D341Med (cell line): ENCODE results near the gene NISCH.

Experiments
- DNase-seq: peaks from one replicate; pipeline ENCODE4 v3.0.0; 2012; ENCODE audit warnings: low spot score

NISCH gene

DNA sequence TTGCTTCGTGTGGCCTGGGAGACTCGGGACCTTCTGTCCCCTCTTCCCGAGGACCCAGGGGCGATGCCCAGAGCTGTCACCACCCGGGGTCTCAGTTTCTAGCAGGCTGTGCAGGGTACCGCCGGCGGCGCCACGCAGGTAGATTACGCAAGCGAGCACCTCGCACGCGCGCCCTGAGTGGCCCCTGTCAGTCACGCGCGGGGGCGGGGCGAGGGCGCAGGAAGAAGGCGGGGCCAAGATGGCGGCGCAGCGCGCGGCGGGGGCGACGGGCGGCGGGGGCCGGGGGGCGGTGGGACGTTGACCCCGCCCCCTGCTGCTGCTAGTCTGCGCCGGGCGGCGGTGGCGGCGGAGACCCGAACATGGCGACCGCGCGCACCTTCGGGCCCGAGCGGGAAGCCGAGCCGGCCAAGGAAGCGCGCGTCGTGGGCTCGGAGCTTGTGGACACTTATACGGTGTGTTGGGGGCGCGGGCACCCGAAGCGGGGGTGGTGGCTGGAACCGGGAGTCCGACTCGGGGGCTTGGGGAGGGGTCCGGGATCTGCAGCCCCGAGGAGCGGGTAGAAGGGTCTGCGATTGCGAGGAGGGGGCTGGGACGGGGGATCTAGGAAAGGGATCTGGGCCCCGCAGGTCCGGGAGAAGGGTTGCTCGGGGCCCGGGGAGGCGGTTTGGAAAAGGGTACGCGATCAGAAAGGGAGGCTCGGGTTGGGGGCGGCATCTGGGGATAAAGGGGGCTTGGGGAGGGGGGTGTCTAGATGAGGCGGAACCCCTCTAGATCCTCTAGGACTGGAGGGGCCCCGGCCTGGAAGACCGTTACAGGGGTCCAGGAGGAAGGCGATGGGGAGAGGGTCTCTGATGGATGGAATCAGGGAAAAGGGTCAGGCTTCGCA lies at the start of gene NISCH:
NISCH (plus strand) TSS at position 322 of the 886 bp plus-strand sequence; CDS start at position 360, 38 bp downstream.
- peak; percentile 97 for DNase-seq

DNA sequence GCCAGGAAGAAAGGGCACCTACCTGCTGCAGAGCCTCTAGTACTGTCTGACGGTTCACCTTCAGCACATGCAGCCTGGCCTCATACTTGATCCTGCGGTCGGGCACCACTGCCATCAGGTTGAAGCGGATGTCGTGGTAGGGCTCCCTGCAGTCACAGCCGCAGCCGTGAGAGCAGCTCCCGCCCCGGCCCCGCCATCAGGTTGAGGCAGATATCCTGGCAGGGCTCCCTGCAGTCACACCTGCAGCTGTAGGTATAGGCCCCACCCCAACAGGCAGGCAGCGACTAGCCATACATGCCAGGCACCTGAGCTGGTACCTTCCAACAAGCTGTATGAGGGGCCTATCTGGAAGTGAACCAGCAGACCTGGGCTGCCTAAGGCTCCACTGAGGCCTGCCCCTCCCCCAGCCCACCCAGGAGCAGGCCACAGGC lies 49.2 kb upstream of the NISCH start:
- DNase-seq = no peak

DNA sequence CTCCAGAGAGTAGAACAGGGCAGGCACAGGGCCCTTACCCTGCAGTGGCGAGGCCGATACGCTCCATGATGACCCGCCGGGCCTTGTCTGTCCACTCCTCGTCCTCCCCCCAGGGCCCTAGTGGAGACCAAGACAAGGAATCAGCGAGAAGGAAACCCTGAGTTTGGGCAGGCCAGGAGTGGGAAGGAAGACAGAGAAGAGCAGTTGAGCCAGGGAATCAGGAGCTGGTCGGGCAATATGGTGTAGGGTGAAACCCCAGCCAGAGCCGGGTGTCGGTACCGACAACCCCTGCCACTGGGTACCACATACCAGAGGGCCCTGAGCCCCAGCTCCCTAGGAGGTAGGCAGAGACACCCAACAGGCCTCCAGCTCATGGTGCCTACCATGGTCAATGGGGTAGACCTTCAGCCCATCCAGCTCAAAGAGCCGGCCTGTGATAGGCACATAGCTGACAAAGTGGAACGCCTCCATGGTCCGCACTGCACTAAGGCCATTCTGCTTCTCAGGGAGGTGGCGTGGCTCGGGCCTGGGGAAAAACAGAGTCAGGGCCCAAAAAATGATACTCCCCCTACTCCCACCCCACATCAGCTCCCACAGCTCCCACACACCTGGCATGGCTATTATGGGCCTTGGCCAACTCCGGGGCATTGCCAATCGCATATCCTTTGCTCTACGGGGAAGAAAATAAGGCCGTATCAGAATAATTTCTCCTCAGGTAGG lies 48.5 kb upstream of the NISCH start:
- no peak for DNase-seq

DNA sequence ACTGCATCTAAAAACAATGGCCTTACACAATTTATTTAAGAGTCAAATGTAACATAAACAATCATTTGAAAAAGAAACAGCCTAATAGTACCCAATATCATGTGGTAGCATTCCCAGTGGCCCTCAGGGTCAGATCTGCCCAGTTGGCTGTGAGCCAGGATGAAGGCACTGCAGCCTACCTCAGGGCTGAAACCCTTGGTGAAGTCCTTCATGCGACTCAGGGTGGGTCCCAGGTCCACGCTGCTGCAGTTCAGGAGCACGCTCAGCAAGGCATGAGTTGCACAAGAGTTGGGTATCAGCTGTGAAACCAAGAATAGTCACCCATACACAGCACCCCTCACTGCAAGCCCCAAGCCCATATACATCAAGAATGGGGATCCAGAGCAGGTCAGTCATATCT lies 47.6 kb upstream of the NISCH start:
- DNase-seq = no peak

DNA sequence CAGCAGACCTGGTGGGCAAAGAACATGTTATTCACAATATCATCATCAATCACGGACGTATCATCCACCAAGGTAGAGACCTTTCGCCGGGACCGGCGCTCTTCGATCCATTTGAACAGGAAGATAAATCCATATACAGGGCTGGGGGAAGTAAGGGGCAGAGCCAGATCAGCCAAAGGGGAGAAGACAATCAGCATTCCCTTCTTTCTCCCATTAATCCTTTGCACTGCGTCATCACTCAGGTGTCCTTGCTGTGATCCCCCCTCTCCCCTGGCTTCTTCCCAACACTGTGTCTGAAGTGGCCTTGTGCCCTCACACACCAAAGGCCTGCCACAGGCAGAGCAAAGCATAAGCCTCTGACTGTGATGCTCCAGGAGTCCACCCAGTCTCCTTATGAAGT lies 46.9 kb upstream of the NISCH start:
- DNase-seq = no peak

DNA sequence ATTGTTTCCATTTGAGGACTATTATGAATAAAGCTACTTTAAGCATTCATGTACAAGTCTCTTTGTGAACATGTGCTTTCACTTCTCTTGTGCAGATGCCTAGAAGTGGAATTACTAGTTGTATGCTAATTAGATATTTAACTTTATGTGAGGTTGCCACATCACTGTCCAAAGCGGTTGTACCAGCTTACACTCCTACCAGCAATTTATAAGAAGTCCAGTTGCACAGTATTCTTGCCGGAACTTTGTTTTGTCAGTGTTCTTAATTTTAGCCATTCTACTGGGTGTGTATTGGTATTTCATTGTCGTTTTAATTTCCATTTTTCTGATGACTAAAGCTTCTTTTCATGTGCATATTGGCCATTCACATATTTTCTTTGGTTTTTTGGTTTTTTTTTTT lies 39.6 kb upstream of the NISCH start:
- DNase-seq = no peak

DNA sequence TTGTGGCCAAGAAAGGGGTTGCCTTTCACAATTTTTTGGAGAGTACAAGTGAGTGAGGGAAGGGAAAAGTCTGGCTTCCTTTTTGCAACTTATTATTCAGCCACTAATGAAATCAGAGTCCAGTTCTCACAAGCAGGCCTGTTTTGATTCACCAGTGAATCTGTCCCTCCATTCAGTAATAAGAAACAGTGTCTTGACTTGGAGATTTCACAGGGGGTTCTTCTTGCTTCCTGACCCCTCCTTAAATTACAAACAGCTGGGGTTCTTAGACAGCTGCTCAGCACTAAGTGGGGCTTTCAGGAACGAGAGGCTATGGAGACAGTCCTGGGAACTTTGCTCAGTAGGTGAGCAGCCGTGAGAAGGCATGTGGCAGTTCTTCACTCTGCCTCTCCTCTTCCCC lies 35.0 kb upstream of the NISCH start:
- DNase-seq = no peak

DNA sequence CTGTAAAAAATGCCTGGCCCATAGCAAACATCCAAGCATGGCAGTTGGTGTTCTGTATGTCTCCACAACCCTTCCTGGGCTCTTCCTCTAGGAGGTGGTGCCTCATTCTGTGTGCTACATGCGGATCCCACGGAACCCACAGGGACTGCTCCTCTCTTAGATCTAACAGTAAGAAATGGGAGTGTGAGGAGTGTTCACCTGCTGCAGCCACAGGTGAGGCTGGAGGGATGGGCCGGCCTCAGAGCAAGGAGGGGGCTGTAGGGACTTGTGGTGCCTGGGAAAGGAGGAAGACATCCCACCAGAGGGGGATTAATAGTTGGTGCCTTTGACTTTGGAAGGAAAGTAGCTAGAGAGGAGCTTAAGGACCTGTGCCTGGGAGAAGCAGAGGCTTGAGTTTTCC lies 32.7 kb upstream of the NISCH start:
- DNase-seq = no peak

DNA sequence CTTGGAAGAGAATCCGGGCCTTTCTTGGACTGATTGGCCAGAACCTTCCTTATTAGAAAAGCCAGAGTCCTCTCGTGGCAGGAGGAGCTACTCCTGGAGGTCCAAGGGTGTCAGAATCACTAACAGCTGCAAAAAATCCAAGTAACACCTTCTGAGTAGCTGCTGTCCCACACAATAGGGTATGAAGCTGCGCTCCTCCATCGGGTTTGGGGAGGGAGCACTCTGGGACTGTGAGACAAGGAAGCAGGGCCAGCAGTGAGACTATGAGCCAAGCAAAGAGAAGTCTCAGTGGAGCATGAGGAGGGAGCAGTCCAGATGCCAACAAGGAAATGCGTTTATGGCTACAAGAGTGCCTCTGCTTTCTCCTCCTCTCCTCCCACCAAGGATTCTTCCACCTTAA lies 32.2 kb upstream of the NISCH start:
- DNase-seq = no peak

DNA sequence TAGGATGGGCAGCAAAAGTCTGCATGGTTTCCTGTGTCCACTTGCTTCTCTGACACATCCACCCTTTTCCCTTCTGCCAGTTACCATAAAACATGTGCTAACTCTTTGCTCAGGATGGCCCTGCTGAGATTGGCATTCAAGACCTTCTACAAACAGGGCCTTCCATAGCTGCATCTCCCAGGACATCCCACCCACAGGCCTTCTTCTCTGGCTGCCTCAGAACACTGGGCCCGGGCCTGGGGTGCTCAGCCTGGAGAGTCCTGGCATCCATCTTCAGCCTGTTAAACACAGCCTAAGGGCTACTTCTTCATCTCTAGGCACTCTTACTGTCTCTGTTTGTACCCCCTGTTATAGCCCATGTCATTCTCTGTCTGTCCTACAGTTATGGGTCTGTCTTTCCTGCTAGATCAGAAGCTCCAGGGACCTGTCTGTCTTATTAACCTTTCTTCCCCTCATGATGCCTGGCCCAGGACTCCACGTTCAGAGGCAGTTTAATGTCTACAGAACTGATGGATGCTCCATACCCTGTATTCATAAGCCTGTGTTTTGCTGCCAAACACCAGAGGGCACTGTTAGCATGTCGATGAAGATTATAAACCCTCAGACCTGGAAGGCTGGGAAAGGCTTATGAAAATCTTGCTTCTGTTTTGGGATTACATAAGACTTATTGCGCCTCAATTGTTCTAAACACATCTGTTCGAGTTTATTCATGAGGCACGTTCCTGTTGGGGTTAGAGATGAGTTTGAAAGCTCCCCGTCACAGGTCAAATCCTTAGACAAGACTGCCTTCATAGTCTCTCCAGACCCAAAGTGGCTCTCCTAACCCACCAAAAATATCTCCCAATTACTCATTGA lies 27.0 kb upstream of the NISCH start:
- DNase-seq = peak; percentile 78

DNA sequence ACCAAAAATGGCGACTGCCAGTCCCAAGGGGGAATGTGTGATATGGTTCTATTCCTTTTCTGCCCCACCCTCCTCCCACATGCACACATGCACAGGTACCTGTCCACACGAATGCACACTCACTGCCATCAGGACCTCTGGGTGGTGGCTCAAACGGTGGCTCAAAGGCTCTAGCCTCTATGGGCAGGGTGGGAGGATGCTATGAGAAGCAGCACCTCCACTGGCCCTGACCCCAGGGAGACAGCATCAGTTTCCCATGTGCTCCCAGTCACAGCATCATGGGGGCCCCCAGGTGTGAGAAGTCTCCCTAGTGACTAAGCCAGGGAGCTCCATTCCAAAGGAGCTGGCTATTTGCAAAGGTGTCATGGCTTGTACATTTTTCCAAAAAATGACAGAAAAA lies 26.4 kb upstream of the NISCH start:
- DNase-seq = no peak

DNA sequence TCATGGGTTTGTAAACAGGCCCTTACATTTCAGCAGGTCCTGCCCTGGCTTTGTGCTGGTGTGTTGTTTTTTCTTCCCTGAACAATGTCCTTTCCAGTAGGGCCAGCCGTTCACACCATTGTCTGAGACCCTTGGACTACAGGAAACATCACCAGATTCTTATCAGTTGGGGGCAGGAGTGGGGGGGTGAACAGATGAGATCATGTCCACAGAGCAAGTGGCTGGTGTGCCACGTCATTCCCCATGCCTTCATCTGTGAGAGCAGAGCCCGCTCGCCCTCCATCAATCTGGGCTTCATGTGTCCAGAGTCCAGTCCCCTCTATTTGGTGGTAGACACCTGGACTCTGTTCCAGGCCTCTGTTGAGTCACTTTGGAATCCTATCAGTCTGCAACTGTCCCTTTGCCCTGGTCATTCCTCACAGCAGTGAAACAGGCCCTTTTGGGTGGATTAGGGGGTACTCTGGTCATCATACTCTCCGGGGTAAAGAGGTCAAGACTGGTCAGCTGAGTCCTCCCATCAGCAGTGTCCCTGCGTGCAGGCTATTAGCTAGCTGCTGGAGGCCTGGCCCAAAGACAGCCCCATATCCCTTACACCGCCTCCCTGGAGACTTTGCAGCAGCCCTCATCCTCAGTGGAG lies 25.5 kb upstream of the NISCH start:
- no peak for DNase-seq

DNA sequence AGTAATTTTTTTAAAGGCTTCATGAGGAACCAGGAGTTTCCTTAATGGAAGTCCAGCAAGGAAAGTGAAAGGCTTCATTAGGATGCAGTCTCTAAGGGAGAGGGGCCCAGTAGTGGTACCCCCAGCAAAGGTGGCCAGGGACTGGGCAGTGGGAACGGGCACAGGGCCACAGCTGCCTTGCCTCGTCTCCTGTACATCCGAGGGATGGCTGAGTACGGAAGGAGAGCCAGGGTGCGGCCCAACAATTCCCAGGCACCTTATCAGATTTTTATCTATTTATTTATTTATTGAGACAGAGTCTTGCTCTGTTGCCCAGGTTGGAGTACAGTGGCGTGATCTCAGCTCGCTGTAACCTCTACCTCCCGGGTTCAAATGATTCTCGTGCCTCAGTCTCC lies 25.0 kb upstream of the NISCH start:
- DNase-seq = no peak

DNA sequence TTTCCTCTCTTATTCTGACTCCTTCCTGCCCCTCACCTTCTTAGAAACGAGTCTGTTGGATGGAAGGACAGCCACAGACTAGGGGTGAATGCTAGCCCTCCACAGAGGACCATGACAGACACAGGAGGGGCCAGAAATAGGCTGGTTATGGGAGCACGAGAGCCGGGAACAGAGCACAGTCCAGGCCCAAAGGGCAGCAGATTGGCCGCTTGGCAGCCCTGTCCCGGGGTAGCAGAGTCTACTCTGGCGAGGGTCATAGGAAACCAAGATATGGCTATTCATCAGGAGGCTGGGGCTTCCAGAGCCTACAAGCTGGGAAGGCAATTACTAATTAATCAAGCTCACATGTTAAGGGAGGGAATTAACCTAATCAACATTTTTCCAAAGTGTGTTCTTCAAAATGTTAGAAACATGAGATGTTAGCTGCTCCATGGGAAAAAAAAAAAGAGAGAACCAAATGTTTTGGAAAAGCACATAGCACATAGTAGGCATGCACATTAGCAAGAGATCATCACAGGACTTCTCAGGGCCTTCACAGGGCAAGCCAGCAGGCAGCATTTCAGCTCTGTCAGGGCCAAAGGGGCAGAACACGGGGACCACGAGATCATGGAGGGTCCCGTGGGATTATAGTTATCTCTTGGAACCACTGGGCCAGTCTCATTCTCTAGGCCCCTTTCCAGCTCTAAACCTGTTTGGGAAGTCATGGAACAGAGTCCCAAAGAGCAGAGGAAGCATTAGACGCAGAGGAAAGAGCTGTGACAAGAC lies 23.8 kb upstream of the NISCH start:
- DNase-seq = no peak

DNA sequence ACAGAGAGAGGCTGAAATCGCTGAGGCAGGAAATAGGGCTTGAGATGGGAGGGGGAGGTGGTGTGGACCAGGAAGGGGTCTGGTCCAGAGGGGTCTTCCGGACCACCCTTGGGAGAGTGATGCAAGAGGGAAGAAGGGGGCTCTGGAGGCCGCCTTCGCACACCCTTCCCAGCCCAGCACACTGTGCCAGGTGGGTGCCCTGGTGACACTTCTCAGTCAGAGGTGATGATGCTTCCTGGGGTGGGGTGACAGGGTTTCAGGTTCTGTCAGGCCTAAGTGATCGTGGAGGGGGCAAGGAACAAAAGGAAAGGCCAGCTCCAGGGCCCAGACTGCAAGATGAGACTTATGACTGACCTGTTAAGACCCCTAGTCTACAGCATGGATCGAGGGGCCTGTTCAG lies 23.2 kb upstream of the NISCH start:
- DNase-seq = no peak

DNA sequence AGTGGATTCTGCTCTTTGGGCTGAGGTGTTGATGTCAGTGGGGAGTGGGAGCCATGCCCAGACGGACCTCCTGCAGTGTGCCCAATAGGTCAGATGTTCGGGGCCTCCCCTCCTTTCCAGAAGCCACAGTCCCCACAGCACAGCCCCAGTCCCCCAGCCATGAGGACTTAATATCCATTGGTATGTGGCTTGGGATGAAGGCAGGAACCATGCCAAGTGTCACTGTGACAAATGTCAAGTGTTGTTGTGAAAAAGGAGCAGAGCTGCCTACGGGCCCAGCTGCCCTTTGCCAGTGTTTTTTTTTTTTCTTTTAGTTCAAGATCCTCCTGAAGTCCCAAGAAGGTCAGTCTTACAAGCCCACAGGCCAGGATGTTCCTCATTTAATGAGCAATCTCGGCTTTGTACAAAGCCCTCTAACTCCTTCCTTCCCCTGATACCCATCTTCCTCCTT lies 22.7 kb upstream of the NISCH start:
- DNase-seq = no peak

DNA sequence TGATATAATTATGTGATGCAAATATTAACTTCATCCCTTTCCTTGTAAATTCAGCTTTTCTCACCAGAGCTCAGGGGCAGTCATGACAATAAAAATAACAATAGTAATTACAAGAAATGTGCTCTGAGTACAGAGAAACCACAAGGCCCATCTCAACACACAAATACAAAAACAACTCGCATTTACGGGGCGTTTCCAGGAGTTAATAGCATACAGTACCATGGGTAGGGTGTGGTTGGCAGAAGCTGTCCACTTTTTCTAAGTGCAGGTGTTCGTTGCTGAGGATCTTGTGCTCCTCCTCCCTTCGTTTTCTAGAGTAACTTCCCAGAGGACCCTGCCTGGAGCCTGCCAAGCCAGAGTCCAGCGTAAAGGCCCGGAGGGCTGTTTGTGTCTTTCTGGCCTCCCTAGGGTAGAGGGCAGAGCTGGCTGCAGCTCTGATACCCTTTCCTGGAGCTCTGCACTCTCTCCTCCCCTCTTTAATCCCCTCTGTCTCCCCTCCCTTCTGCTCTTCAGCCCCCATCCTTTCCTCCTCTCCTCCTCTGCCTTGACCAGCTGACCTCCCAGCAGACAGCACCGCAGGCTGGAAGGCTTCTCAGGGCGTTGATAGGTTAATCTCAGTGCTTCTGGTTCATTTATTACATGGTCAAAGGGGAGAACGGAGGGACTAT lies 21.9 kb upstream of the NISCH start:
- no peak for DNase-seq

DNA sequence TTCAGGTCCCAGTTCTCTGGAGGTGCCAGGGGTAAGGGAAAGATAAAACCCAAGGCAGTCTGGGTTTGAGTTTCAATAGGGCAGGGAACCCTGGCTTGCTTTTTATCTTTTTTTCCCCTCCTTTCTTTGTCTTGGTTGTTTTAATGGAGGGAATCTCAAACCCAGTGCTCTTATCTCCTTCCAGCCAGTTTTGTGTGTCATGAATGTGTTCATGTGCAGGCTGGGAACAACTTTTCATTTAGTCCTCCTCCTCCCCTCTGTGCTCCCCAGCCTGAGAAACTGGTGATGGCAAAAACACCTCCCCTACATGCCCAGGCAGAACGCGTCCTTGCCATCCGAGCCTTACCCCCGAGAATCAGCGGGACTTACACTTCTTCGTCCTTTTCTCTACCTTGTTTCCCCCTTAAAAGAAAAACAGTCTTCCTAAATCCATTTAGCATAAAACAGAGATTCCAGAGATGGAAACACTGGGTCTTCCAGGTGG lies 21.4 kb upstream of the NISCH start:
- DNase-seq = no peak

DNA sequence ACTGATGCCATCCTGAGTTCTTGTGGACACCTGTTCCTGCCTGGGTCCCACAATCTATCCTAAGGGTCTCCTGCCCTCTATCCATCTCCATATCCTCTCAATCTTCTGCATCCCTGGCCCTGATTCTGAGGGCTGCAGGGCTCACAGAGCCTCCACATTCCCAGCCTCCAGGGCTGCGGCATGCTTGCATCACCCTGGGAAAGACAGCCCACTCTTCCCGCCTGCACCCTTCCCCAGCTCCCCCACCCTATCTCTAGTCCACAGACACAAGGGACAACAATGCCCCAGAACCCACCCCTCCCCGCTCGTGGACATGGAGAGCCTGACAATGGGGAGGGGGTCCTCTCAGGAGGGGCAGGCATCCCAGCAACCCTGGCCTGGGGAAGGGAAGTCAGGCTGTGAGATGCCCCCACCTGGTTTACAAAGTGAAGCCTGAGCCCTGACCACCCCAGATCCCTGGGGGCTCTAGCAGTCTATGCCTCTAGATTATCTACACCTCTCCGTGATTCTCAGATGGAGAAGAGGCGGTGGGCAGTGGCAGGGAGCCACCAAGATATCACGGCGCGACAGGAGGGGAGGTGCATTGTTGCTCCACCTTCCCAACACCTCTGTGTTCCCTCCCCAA lies 20.8 kb upstream of the NISCH start:
- no peak for DNase-seq
